HepG2 (cell line): ENCODE results near the gene SP3. TPM values are rescaled to one million over a fixed set of nuclear protein-coding genes. Genes with fewer than 3 reads are reported as not detected.

Experiments used
- ATAC-seq: fragments of 200-7000 bp; cut with Tn5 transposase; 3 replicates; pipeline ENCODE4 v1.9.1; 2020; ENCODE audit warnings: mild to moderate bottlenecking, moderate library complexity
- BruUV-seq: library from RNA; stranded (reverse); fragments of 400-500 nt; replicated peaks from 2 replicates; lab custom pipeline; 2021; lab: Mats Ljungman, UMichigan
- CTCF ChIA-PET: fragments of 300-600 bp; formaldehyde crosslinking; extraction: SDS; loops from one replicate; lab custom pipeline; 2021; ENCODE audit warnings: low total read pairs, inconsistent platforms, low intra/inter-chr PET ratio; lab: Yijun Ruan, JAX
- POLR2A ChIA-PET: fragments of 350-600 bp; sonication (Branson Sonifier 250); formaldehyde crosslinking; loops from one replicate; lab custom pipeline; 2020; ENCODE audit warnings: antibody characterized with exemption, inconsistent platforms; lab: Yijun Ruan, JAX
- DNase-seq: peaks from one replicate; pipeline ENCODE4 v3.0.0-alpha.2; 2015; ENCODE audit warnings: low spot score
- FAIRE-seq: peaks from 3 replicates; lab custom pipeline; 2011; peaks lifted over from hg19 to GRCh38; lab: Jason Lieb, UNC
- H2AFZ ChIP-seq: one replicate; pipeline ENCODE4 v1.6.1; 2011; ENCODE audit warnings: low read length, inconsistent platforms
- H3K27ac ChIP-seq: fragments of 300-600 bp; 3 replicates; pipeline ENCODE4 v1.8.0; 2011; ENCODE audit warnings: mixed run types, mild to moderate bottlenecking, mixed read lengths, low read length, inconsistent platforms; ENCODE audit not compliant: insufficient read depth; ENCODE audit errors: extremely low read length
- H3K27me3 ChIP-seq, 2 experiments: fragments of 200-600 bp in 1 of 2; 2 replicates in 1 of 2; 3 replicates in 1 of 2; pipeline versions ENCODE4 v1.6.0 to v1.8.0; 2011; ENCODE audit warnings: low read length in 2 of 2, mild to moderate bottlenecking in 2 of 2, moderate library complexity in 2 of 2, inconsistent platforms in 1 of 2; ENCODE audit not compliant: insufficient read depth in 2 of 2, control insufficient read depth in 1 of 2
- H3K36me3 ChIP-seq, 2 experiments: fragments of 200-600 bp in 1 of 2; replicated peaks in 1 of 2; 2 replicates in 1 of 2; 3 replicates in 1 of 2; pipeline versions ENCODE4 v1.5.1 to v1.8.0; 2011; ENCODE audit warnings: low read length in 2 of 2, inconsistent platforms in 1 of 2; ENCODE audit not compliant: insufficient read depth in 2 of 2, control insufficient read depth in 1 of 2
- H3K4me1 ChIP-seq: 2 replicates; pipeline ENCODE4 v1.5.1; 2012; ENCODE audit warnings: low read length, inconsistent platforms; ENCODE audit not compliant: insufficient read depth
- H3K4me2 ChIP-seq: 2 replicates; pipeline ENCODE4 v1.6.0; 2011; ENCODE audit warnings: low read depth, low read length, inconsistent platforms
- H3K4me3 ChIP-seq, 3 experiments: fragments of 200-600 bp in 1 of 3; sonication (generic), shearing (Covaris generic) in 1 of 3; replicated peaks in 1 of 3; 2 replicates each; pipeline ENCODE4 v1.5.1; 2011 to 2016; ENCODE audit warnings: low read length in 3 of 3, inconsistent platforms in 2 of 3, low read depth in 2 of 3, mild to moderate bottlenecking in 2 of 3, control low read depth in 1 of 3, mixed read lengths in 1 of 3; ENCODE audit not compliant: insufficient read depth in 1 of 3
- H3K79me2 ChIP-seq: one replicate; pipeline ENCODE4 v1.6.1; 2011; ENCODE audit warnings: low read length, inconsistent platforms; ENCODE audit not compliant: insufficient read depth
- H3K9ac ChIP-seq: 2 replicates; pipeline ENCODE4 v1.6.0; 2011; ENCODE audit warnings: mild to moderate bottlenecking, low read depth, low read length, inconsistent platforms; ENCODE audit not compliant: insufficient read depth
- H3K9me3 ChIP-seq: 2 replicates; pipeline ENCODE4 v1.5.1; 2012; ENCODE audit warnings: mild to moderate bottlenecking, low read length
- H4K20me1 ChIP-seq: 2 replicates; pipeline ENCODE4 v1.6.0; 2011; ENCODE audit warnings: inconsistent platforms, mild to moderate bottlenecking, low read length, moderate library complexity; ENCODE audit not compliant: insufficient read depth
- ISX ChIP-seq: sonication (generic); formaldehyde crosslinking; conservative IDR thresholded peaks from 2 replicates; pipeline ENCODE4 v1.5.0; 2020; ENCODE audit warnings: missing genetic modification reagents
- KLF16 ChIP-seq, 2 experiments: sonication (generic) in 1 of 2; formaldehyde crosslinking in 1 of 2; IDR thresholded peaks; 2 replicates each; pipeline versions ENCODE4 v1.6.1 to v1.8.0; 2016 to 2023; ENCODE audit warnings: missing genetic modification reagents in 2 of 2, missing compliant biosample characterization in 1 of 2
- NR2F1 ChIP-seq, 2 experiments: fragments of 450-650 bp in 1 of 2; formaldehyde crosslinking in 1 of 2; IDR thresholded peaks; 2 replicates each; pipeline versions ENCODE4 v1.5.0 to v1.6.1; 2016 to 2020; ENCODE audit warnings: mild to moderate bottlenecking in 1 of 2, missing compliant biosample characterization in 1 of 2, missing genetic modification reagents in 1 of 2, moderate library complexity in 1 of 2
- RAD21 ChIP-seq: fragments of 450-650 bp; formaldehyde crosslinking; IDR thresholded peaks from 2 replicates; pipeline ENCODE4 v1.5.0; 2020; ENCODE audit warnings: mild to moderate bottlenecking
- SMC3 ChIP-seq: IDR thresholded peaks from 2 replicates; pipeline ENCODE4 v1.6.1; 2011; ENCODE audit warnings: low read length, improper control_type of control experiment
- STAG1 ChIP-seq: sonication (generic); formaldehyde crosslinking; IDR thresholded peaks from 2 replicates; pipeline ENCODE4 v1.4.0; 2020; ENCODE audit warnings: missing genetic modification reagents
- XRCC5 ChIP-seq: fragments of 200-400 bp; formaldehyde crosslinking; optimal IDR thresholded peaks from 2 replicates; pipeline ENCODE3; 2017; ENCODE audit warnings: mild to moderate bottlenecking, low read length
- ZNF337 ChIP-seq: sonication (generic); formaldehyde crosslinking; IDR thresholded peaks from 2 replicates; pipeline ENCODE4 v1.5.1; 2020; ENCODE audit warnings: missing genetic modification reagents, low read depth, mild to moderate bottlenecking, borderline replicate concordance
- ZNF772 ChIP-seq: sonication (generic); formaldehyde crosslinking; IDR thresholded peaks from 2 replicates; pipeline ENCODE4 v1.5.0; 2020; ENCODE audit warnings: mild to moderate bottlenecking, missing genetic modification reagents
- WGBS: methylation state at CpG from one replicate; pipeline ENCODE4 v1.1.6; 2017; ENCODE audit warnings: low lambda C conversion rate; 5-methylcytosine and 5-hydroxymethylcytosine counted together
- in situ Hi-C: cut with HindIII; loops from 2 replicates; pipeline ENCODE4 v1.10.0; 2017; ENCODE audit warnings: low pct_unique_long_range_greater_than_20kb; ENCODE audit not compliant: extremely low pct_ligation_motif_present
- intact Hi-C: fragments of 100-400 bp; cut with micrococcal nuclease; formaldehyde crosslinking; loops from one replicate; pipeline ENCODE4 v1.10.0; 2022; ENCODE audit not compliant: unreplicated experiment
- polyA plus RNA-seq, 8 experiments: library from polyadenylated mRNA; depleted of rRNA in 3 of 8; stranded (reverse) in 7 of 8; unstranded in 1 of 8; fragments of >200 nt; fragmentation: Illumina TruSeq in 4 of 8; extraction: Trizol in 4 of 8; gene quantifications; 2 replicates each; pipeline versions ENCODE4 v1.2.1 to v1.2.3, GENCODE V29; 2011 to 2016; ENCODE audit warnings: low read depth in 4 of 8, missing spikeins in 1 of 8, mixed read lengths in 1 of 8; ENCODE audit not compliant: insufficient read depth in 1 of 8
- total RNA-seq, 5 experiments: library from RNA; depleted of rRNA; stranded (reverse); fragments of >200 nt; fragmentation: Illumina TruSeq; extraction: Trizol; gene quantifications; 2 replicates each; pipeline ENCODE4 v1.2.3, GENCODE V29; 2016; ENCODE audit warnings: low read depth in 1 of 5
- TF ChIP-seq, protein P1 (sequence below): IDR thresholded peaks from 2 replicates; pipeline ENCODE4 v1.6.1; 2016; ENCODE audit warnings: low read depth
- TF ChIP-seq, protein P2 (sequence below): sonication (generic); formaldehyde crosslinking; IDR thresholded peaks from 2 replicates; pipeline ENCODE4 v1.4.0; 2020; ENCODE audit warnings: missing genetic modification reagents
- TF ChIP-seq, protein P3 (sequence below): sonication (generic); formaldehyde crosslinking; IDR thresholded peaks from 2 replicates; pipeline ENCODE4 v1.5.0; 2020; ENCODE audit warnings: mild to moderate bottlenecking, missing genetic modification reagents, moderate library complexity

The SP3 gene
- total and polyA plus RNA-seq, 2 of the 13 experiments (the other 11 are each of a cell fraction or from before 2014, with no cell fraction given) = 57.3 to 132 TPM

- intact Hi-C loops = loop anchor here (1.0 kb wide), 4 partner anchors 82 to 457 kb away; no protein-coding TSS in a partner anchor
- BruUV-seq = no TSS peak
Observed at GRCh38 chr2:173884025-173884802, 81.0 kb downstream of the SP3 start.

More at GRCh38 chr2:173884025-173884802, 81.0 kb downstream of the SP3 start:
- peak; percentile 93 for ATAC-seq
- TF ChIP-seq, protein P1, sequence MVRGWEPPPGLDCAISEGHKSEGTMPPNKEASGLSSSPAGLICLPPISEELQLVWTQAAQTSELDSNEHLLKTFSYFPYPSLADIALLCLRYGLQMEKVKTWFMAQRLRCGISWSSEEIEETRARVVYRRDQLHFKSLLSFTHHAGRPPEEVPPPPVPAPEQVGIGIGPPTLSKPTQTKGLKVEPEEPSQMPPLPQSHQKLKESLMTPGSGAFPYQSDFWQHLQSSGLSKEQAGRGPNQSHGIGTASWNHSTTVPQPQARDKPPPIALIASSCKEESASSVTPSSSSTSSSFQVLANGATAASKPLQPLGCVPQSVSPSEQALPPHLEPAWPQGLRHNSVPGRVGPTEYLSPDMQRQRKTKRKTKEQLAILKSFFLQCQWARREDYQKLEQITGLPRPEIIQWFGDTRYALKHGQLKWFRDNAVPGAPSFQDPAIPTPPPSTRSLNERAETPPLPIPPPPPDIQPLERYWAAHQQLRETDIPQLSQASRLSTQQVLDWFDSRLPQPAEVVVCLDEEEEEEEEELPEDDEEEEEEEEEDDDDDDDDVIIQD (CRISPR knock-in tag) = no peak
- TF ChIP-seq RAD21 (peak; percentile 64), ZNF337 (CRISPR knock-in tag) (no peak), XRCC5 (peak; percentile 34), STAG1 (CRISPR knock-in tag) (peak; percentile 82), KLF16 (CRISPR knock-in tag; IDR thresholded peaks at IDR 0.05) (0 out of 4 replicates have a peak, but pooled peaks of 1 of the 2 experiments have one; percentile 32), ZNF772 (CRISPR knock-in tag) (no peak), NR2F1 (CRISPR knock-in tag; IDR thresholded peaks at IDR 0.05) (no peak), ISX (CRISPR knock-in tag) (no peak), SMC3 (peak; percentile 92)
- TF ChIP-seq, protein P2, sequence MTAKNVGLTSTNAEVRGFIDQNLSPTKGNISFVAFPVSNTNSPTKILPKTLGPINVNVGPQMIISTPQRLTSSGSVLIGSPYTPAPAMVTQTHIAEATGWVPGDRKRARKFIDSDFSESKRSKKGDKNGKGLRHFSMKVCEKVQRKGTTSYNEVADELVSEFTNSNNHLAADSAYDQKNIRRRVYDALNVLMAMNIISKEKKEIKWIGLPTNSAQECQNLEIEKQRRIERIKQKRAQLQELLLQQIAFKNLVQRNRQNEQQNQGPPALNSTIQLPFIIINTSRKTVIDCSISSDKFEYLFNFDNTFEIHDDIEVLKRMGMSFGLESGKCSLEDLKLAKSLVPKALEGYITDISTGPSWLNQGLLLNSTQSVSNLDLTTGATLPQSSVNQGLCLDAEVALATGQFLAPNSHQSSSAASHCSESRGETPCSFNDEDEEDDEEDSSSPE (CRISPR knock-in tag) = no peak
- TF ChIP-seq, protein P3, sequence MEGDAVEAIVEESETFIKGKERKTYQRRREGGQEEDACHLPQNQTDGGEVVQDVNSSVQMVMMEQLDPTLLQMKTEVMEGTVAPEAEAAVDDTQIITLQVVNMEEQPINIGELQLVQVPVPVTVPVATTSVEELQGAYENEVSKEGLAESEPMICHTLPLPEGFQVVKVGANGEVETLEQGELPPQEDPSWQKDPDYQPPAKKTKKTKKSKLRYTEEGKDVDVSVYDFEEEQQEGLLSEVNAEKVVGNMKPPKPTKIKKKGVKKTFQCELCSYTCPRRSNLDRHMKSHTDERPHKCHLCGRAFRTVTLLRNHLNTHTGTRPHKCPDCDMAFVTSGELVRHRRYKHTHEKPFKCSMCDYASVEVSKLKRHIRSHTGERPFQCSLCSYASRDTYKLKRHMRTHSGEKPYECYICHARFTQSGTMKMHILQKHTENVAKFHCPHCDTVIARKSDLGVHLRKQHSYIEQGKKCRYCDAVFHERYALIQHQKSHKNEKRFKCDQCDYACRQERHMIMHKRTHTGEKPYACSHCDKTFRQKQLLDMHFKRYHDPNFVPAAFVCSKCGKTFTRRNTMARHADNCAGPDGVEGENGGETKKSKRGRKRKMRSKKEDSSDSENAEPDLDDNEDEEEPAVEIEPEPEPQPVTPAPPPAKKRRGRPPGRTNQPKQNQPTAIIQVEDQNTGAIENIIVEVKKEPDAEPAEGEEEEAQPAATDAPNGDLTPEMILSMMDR (CRISPR knock-in tag) = peak; percentile 77
- peak; percentile 56 for DNase-seq
- in situ Hi-C loops = loop anchor here (5.0 kb wide), 2 partner anchors 118 to 458 kb away; no protein-coding TSS in a partner anchor
- Histone ChIP-seq H3K27ac (no peak overlapping the region), H2AFZ (no peak overlapping the region), H3K9ac (no peak overlapping the region), H3K4me1 (no peaks in the 10 kb centered on the region), H3K9me3 (peaks cover 2% of the 10 kb centered on the region), H3K79me2 (no peaks in the 10 kb centered on the region), H3K36me3 (no peaks in the 10 kb centered on the region), H3K4me3 (no peak overlapping the region), H4K20me1 (no peaks in the 10 kb centered on the region), H3K4me2 (no peak overlapping the region), H3K27me3 (peaks cover 0 to 25% of the 10 kb centered on the region in 2 experiments; a peak in 2 of 5 replicates)
- ChIA-PET POLR2A (no interaction called here), CTCF (interaction anchor here (1.1 to 2.4 kb wide), 5 partner anchors 119 to 460 kb away, joined by 3 to 25 read pairs (median 12); no protein-coding TSS in a partner anchor)
- 30% methylated on average over 2 of the region's 2 CpGs for WGBS
- peak; percentile 82 for FAIRE-seq
